GM08714 (cell line): Measurements from ENCODE around the gene STKLD1.
"Not testable (repeated sequence)": the region's sequence is repeated elsewhere in the genome, so short reads cannot be mapped to it uniquely, and the experiment has no call there.

Experiments used
- H3K4me3 ChIP-seq: fragments of 200-500 bp; sonication (Bioruptor generic); 2 replicates; pipeline ENCODE4 v1.5.1; 2014; ENCODE audit warnings: mild to moderate bottlenecking, low read length, inconsistent platforms
- ZNF274 ChIP-seq: IDR thresholded peaks from 2 replicates; pipeline ENCODE4 v1.6.1; 2012; ENCODE audit warnings: mild to moderate bottlenecking, low read depth, low read length

Gene STKLD1

GRCh38 chr9:133367221-133367620 lies 8.9 kb upstream of the STKLD1 start:
- no peak for TF ChIP-seq ZNF274
- H3K4me3 ChIP-seq = no peak overlapping the region

GRCh38 chr9:133367778-133368177 lies 8.4 kb upstream of the STKLD1 start:
- no peak overlapping the region for H3K4me3 ChIP-seq
- TF ChIP-seq ZNF274 = no peak

GRCh38 chr9:133368249-133368881 lies 7.8 kb upstream of the STKLD1 start:
- no peak overlapping the region for H3K4me3 ChIP-seq
- TF ChIP-seq ZNF274 = no peak

- TF ChIP-seq ZNF274 = no peak
These were observed 6.7 kb upstream of the STKLD1 start for GRCh38 chr9:133369422-133369821.

GRCh38 chr9:133369933-133370332 lies 6.2 kb upstream of the STKLD1 start:
- no peak for TF ChIP-seq ZNF274

More at GRCh38 chr9:133369422-133369821, 6.7 kb upstream of the STKLD1 start:
- no peak overlapping the region for H3K4me3 ChIP-seq

GRCh38 chr9:133370685-133371084 lies 5.5 kb upstream of the STKLD1 start:
- H3K4me3 ChIP-seq = no peak overlapping the region; the same call in 1 of the 2 replicates
- no peak for TF ChIP-seq ZNF274

More at GRCh38 chr9:133369933-133370332, 6.2 kb upstream of the STKLD1 start:
- no peak overlapping the region for H3K4me3 ChIP-seq

- no peak overlapping the region; the same call in 1 of the 2 replicates for H3K4me3 ChIP-seq
- no peak for TF ChIP-seq ZNF274
These were observed 4.9 kb upstream of the STKLD1 start for GRCh38 chr9:133371261-133371711.

- no peak overlapping the region for H3K4me3 ChIP-seq
- no peak for TF ChIP-seq ZNF274
These were observed 4.0 kb upstream of the STKLD1 start for GRCh38 chr9:133372144-133372543.

- TF ChIP-seq ZNF274 = no peak
- peak overlapping the region; percentile 91 for H3K4me3 ChIP-seq
These were observed 1.5 kb upstream of the STKLD1 start for GRCh38 chr9:133374612-133375115.

- TF ChIP-seq ZNF274 = no peak
- peak overlapping the region; percentile 91 for H3K4me3 ChIP-seq
These were observed 946 bp upstream of the STKLD1 start for GRCh38 chr9:133375116-133375723.

- not testable (repeated sequence) for H3K4me3 ChIP-seq
These were observed 1.1 kb downstream of the STKLD1 start for GRCh38 chr9:133377280-133377679.

- H3K4me3 ChIP-seq = no peak overlapping the region
- TF ChIP-seq ZNF274 = no peak
These were observed 1.6 kb downstream of the STKLD1 start for GRCh38 chr9:133377721-133378216.

GRCh38 chr9:133378408-133378962 lies 2.3 kb downstream of the STKLD1 start:
- no peak overlapping the region for H3K4me3 ChIP-seq
- no peak for TF ChIP-seq ZNF274

GRCh38 chr9:133379153-133380086 lies 3.3 kb downstream of the STKLD1 start:
- no peak overlapping the region for H3K4me3 ChIP-seq
- no peak for TF ChIP-seq ZNF274

- no peak for TF ChIP-seq ZNF274
- H3K4me3 ChIP-seq = no peak overlapping the region
These were observed 4.6 kb downstream of the STKLD1 start for GRCh38 chr9:133380734-133381133.
